Femur (tissue), 1 donor: Measurements from ENCODE around the gene RHBDD3.

Experiments used
- DNase-seq: peaks from one replicate; pipeline ENCODE4 v3.0.0-alpha.2; 2017

RHBDD3 gene

GRCh38 chr22:29216873-29217666 is 50.7 kb downstream of the RHBDD3 start:
- DNase-seq, result no peak

GRCh38 chr22:29216011-29216872 is 51.5 kb downstream of the RHBDD3 start:
- no peak for DNase-seq

- no peak for DNase-seq
Measured at GRCh38 chr22:29215012-29215860, 52.5 kb downstream of the RHBDD3 start.

- DNase-seq, result no peak
Measured at GRCh38 chr22:29214232-29214631, 53.5 kb downstream of the RHBDD3 start.

- no peak for DNase-seq
Measured at GRCh38 chr22:29213493-29213892, 54.3 kb downstream of the RHBDD3 start.

- DNase-seq, result no peak
Measured at GRCh38 chr22:29212743-29213142, 55.0 kb downstream of the RHBDD3 start.

GRCh38 chr22:29211466-29211865 is 56.3 kb downstream of the RHBDD3 start:
- DNase-seq, result no peak

- DNase-seq, result no peak
Measured at GRCh38 chr22:29211066-29211465, 56.7 kb downstream of the RHBDD3 start.
